ENCODE data around the gene LGALS1.

Gene LGALS1

DNA sequence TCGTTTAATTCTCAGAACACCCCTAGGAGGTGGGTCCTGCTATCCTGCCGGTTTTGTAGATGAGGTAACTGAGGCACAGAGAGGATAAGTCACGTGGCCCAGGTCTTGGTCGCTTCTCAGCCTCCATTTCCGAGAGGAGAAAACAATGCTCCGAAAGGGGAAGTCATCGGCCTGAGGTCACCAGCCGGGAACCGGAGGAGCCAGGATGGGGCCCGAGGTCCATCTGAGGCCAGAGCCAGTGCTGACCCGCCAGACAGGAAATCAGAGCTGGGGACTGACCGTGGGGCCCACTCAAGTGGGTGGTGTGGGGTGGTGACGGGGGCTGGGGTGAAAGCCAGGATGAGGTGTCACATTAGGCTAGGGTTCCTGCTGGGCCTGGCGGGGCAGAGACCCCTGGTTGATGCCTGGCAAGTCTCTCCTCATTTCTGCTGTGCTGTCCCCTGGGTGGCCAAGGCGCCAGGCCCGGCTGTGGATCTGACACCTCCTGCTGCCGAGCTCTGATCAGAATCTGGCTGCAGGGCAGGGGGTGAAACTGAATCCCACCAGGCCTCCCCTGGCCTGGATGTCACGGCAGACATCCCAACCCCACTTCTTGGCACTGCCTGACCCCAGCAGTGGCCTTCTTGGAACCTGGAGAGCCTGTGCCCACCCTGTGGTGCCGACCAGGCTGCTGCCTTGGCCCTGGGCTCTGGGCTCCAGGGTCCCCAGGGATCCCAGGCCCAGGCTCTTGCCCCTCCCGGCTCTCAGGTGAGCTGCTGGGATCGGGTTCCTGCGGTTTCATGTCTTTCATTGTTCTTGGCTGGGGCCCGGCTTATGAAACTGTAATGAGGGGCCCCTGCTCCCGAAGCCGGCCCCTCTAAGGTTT lies 33.4 kb downstream of the LGALS1 start:
- ChIA-PET CTCF (no interaction called here), POLR2A (ENCODE audit: low non-redundant PET) (no interaction called here)
- no peak overlapping the region for H3K27ac ChIP-seq
- DNase-seq (ENCODE audit: low spot score), result no peak
- TF ChIP-seq CTCF (conservative IDR thresholded peaks at IDR 0.05; ENCODE audit: low read depth), result no peak

- no peak for TF ChIP-seq CTCF (conservative IDR thresholded peaks at IDR 0.05; ENCODE audit: low read depth)
- POLR2A ChIA-PET (ENCODE audit: low non-redundant PET), result no interaction called here
- H3K27ac ChIP-seq, result no peak overlapping the region
- DNase-seq (ENCODE audit: low spot score), result no peak
- CTCF ChIA-PET, result no interaction called here
Measured at GRCh38 chr22:37709445-37709765, 34.0 kb downstream of the LGALS1 start.

DNA sequence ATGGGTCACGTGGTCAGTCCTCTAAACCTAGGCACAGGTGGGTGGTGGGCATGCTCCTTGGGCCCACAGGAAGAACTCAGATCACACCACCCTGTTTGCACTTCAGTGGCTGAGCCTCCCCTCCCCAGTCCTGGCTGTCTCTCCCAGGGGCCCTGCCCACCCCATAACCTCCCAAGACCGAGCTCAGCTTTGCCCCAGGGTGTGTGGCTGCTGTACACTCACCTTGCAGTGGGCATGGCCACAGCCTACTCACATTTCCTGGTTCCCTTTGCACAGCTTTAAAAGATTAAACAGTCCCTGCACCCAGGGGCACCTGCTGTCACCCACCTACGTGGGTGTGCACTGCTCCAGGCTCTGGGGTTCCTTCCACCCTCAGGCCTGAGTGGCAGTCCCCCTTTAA lies 35.2 kb downstream of the LGALS1 start:
- TF ChIP-seq CTCF (conservative IDR thresholded peaks at IDR 0.05; ENCODE audit: low read depth), result no peak

GRCh38 chr22:37711490-37711889 lies 36.1 kb downstream of the LGALS1 start:
- TF ChIP-seq CTCF (conservative IDR thresholded peaks at IDR 0.05; ENCODE audit: low read depth), result no peak
- no peak for DNase-seq (ENCODE audit: low spot score)
- CTCF ChIA-PET, result interaction anchor here (0.7 kb wide), 1 partner anchor 19 kb away, joined by 8 read pairs; no protein-coding TSS in a partner anchor
- no peak overlapping the region for H3K27ac ChIP-seq
- POLR2A ChIA-PET (ENCODE audit: low non-redundant PET), result interaction anchor here (0.7 kb wide), 1 partner anchor 94 kb away, joined by 3 read pairs; no protein-coding TSS in a partner anchor

More for the DNA sequence above, 35.2 kb downstream of the LGALS1 start:
- ChIA-PET CTCF (no interaction called here), POLR2A (ENCODE audit: low non-redundant PET) (no interaction called here)
- DNase-seq (ENCODE audit: low spot score), result no peak
- H3K27ac ChIP-seq, result no peak overlapping the region

DNA sequence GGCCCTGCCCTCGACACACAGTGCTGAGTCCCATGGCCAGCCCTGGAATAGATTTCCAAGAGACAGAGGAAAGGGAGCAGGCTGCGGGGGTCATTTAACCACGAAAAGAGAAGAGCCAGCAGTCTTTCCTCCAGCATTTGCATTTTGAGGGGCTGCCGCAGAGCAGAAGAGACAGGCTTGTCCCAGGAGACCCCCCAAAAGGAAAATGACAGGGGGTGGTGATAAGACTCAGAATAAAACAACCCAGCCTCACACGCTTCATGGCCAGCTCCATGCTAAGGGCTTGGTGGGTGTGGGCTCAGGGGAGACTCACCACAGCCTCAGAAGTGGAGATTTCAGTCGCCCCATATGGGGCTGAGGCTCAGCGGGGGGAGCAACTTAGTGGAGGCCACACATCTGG lies 38.3 kb downstream of the LGALS1 start:
- H3K27ac ChIP-seq, result no peak overlapping the region
- DNase-seq (ENCODE audit: low spot score), result no peak
- POLR2A ChIA-PET (ENCODE audit: low non-redundant PET), result no interaction called here
- TF ChIP-seq CTCF (conservative IDR thresholded peaks at IDR 0.05; ENCODE audit: low read depth), result no peak
- CTCF ChIA-PET, result no interaction called here

- ChIA-PET POLR2A (ENCODE audit: low non-redundant PET) (no interaction called here), CTCF (no interaction called here)
- no peak for DNase-seq (ENCODE audit: low spot score)
- H3K27ac ChIP-seq, result no peak overlapping the region
- no peak for TF ChIP-seq CTCF (conservative IDR thresholded peaks at IDR 0.05; ENCODE audit: low read depth)
Measured at GRCh38 chr22:37714634-37715033, 39.2 kb downstream of the LGALS1 start.
